Measurements from ENCODE around the gene ADRB2.

The ADRB2 gene

DNA sequence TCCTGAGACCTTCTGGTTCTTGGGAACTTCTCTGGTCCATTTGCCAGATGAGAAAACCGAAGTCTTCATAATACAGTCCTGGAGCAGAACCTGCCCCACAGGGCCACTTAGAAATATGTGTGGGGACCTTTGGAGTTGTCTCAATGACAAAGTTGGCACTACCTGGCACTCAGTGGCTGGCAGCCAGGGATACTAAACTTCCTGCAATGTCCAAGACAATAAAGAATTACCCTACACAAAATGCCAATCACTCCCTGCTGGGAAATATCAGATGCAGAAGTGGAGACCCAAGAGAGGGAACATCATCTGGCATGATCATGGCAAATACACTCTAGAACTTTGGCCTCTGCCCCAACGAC lies 29.6 kb downstream of the ADRB2 start:
- no peak for DNase-seq

DNA sequence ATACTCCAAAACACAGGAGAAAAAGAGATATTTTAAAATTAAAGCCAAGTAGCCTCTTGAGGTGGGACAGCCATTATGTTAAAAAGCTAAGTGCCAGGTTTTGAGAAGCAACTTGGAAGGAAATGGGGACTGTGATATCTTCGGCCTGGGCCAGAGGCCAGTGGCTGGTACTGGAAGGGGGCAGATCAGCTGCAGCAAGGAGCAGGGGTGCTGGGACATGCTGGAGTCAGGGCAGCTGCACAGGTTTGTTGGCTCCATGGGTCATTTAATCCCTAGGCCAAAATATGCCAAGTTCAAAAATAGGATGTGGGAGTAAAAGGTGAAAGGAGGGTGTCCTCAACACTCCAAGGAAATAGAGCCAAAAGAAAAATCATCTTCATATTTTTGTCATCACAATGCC lies 30.0 kb downstream of the ADRB2 start:
- DNase-seq = no peak

DNA sequence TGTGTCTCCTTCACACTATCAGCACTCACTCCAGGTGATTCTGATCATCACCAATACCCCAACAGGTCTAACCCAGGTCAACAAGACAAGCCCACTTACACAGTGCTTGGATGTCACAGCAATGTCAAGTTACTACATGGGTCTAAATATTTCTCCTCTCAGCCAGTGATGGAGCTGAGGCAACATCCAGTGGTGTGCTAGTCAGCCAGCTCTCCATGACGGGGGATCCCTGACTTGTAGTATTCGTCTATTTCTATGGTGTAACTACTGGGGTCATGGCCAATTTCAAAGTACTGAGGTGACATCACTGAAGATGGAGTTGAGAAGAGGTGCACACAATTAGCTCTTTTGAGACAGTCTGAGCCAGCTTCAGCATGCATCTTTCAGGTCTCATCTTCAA lies 31.1 kb downstream of the ADRB2 start:
- no peak for DNase-seq

DNA sequence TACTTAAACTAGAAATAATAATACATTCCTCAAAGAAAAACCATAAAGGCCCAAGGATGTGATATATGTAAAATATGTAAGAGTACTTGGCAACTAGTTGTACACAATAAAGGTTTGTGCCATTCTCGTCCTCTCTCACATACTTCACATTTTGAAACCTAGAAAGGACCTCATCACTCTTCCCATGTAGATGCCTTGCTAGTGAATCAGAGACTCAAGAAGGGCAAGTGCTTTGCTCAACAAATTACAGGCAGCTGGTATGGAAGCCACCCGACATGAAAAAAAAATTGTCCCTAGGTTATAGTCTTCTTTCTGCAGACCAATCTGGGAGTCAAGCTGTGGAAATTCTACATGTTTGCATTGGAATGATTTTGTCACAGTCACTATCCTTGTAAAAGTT lies 31.7 kb downstream of the ADRB2 start:
- DNase-seq = no peak

DNA sequence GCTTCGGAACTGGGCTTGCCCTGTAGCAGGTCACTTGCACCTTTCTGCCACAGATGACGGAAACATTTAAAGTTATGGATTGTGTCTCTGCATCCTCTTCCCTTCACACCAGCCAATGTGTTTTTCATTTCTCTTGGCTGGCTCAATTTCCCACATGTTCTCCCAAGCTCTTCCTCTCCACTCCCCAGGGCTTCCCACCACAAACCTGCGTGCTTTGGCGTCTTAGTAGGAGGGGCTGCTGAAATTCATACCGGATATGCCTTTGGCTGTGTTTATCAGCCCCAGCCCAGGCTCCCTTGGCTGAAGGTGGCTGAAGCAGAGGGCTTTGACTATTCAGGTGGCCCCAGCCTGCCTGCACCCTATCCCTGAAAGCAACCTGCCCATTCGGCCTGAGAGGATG lies 32.1 kb downstream of the ADRB2 start:
- DNase-seq = no peak

DNA sequence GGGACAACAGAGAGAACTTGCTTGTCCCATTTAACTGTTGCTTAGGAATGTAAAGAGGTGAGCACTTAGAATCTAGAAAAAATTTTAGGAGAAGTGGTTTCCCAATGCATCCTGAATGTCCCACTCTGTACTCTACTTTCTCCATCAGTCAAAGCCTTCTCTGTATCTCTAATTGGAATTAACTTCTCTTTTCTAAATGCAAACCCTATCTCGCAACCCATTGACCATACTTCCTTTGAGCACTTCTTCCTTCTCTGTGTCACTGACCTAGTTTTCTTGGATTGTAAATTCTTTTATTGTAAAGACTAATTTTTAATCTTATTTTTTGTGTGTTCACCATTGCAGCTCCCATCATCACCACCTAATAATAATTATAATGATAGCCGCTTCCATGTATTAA lies 33.3 kb downstream of the ADRB2 start:
- peak in 2 of 3 donors; percentile 21 to 41 for DNase-seq

DNA sequence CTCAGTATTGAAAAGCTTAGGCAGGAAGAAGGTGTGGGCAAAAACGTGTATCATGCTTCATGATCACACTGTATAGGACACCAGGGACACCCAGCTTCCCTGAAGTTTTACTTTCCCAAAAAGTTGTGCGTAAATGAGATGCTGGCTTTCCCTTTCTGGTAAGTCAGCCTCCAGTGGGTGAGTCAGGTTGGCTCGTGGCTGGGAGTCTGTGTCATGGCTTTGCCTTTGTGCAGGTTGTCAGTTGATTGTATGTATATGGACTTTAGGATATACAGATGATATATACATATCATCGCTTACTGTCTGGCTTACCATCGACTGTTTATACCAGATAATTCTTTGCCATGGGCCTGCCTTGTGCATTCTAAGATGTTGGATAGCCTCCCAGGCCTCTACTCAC lies 34.2 kb downstream of the ADRB2 start:
- no peak for DNase-seq

DNA sequence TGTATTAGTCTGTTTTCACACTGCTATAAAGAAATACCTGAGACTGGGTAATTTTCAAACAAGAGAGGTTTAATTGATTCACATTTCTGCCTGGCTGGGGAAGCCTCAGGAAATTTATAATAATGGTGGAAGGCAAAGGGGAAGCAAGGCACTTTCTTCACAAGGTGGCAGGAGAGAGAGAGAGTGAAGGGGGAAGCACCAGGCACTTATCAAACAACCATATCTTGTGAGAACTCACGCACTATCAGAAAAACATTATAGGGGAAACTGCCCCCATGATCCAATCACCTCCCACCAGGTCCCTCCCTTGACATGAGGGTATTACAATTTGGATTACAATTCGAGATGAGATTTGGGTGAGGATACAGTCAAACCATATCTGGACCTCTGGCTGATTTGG lies 34.7 kb downstream of the ADRB2 start:
- DNase-seq = no peak

DNA sequence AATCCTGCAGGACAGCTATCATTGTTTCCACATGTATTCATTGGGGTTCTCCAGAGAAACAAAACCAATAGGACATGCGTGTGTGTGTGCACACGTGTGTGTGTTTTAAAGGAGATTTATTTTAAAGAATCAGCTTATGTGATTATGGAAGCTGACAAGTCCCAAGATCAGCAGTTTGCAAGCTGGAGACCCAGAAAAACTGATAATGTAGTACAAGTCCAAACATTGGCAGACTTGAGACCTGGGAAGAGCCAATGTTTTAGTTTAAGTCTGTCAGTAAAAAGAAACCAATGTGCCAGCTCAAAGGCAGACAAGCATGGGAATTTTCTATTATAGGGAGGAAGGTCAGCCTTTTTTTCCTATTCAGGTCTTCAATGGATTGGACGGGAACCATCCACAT lies 35.3 kb downstream of the ADRB2 start:
- DNase-seq = no peak

DNA sequence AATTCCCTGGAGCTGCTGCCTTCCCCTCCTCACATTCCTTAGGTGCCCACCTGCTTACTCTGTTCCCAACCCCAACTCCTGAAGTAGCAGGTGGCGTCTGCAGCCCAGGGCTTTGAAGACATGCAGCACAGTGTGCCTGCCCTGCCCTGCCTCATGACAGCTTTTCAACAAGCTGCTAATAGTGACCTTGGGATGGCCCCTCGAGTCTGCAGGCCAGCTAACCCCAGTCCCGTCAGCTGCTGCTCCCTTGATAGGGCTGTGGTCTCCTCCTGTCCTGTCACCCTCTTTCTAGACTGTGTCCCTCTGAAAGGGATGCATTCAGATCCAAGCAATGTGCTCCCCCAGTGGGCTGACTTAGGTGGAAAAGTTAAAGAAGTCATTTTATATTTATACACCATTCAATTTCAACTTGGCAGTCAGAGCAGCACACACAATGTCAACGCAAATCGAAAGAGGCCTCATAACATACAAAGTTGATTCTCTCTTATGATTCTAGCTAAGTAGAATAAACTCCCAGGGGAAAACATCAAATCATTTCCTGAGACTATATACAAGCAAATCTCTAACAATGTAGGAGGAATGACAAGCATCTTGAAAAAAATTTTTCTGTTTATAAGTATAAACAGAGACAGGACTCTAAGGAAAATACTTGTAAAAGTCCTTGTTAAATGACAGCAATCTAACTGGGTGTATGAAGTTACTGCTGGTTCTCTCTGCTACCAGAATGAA lies 37.9 kb downstream of the ADRB2 start:
- no peak for DNase-seq

DNA sequence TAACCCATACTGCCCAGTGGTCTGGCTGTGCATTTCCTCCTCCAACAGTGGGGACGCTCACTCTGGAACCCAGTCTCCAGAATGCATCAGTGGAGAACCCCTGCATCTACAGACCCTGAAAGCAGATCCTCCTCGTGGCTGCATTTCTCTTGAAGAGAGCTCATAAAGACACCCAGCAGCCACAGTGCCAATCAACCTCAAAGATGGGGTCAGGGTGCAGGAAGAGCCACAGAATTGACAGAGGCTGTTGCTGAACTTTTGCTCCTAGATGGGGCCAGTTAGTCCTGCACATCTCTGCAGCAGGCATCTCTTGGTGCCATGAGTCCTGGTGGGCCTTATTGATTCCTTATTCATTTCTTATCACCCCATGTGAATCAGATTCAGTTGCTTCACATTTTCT lies 39.6 kb downstream of the ADRB2 start:
- DNase-seq = no peak

DNA sequence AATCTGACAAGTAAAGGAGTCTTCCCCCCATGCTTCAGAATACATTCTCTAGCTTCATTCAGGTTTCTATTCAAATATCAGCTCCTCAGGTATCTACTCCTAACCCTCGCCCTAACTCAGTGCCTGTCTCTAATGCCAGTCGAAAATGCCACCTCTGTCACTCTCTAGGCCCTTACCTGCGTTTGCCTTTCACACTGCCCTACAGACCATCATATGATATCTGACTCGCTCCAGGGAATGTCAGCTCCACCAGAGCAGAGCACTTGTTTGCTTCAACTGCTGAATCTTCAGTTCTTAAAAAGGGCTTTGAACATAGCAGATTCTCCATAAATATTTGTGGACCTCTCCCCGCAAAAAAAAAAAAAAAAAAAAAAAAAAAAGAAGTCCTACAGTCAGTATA lies 46.7 kb downstream of the ADRB2 start:
- DNase-seq = no peak

DNA sequence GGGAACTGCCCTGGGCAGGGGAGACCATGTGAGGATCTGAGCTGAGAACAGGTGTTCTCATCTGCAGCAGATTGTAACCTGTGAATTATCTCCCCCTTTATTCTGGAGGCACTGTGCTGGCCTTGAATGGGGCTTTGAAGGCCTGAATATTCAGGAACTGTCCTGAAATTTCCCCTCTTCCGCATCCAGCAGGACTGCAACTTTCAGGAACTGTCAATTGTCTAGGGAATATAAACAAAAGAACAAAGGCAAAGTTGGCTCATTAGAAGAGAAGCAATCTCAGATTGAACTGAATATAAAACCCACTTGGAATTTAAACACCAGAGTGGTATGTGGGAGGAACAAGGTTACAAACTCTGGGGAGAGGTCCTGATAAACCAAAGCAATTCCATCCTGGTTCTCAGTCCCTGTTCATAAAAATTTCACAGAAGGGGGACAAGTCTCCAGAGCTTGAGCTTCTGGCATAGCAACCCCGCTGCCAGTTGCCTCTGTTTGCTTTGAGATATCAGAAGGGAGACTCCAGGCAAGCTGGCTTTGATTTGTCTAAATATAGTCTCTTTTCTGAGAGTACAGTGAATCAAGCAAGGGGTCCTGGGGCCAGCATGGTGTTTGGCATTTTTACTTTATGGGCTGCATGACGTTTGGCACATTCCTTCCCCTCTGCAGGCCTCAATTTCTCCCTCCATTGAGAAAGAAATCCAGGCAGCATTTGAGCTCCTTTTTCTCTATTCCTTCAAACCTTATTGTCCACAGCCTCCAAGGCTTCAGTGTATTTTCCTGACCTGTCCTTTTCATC lies 47.5 kb downstream of the ADRB2 start:
- no peak for DNase-seq

DNA sequence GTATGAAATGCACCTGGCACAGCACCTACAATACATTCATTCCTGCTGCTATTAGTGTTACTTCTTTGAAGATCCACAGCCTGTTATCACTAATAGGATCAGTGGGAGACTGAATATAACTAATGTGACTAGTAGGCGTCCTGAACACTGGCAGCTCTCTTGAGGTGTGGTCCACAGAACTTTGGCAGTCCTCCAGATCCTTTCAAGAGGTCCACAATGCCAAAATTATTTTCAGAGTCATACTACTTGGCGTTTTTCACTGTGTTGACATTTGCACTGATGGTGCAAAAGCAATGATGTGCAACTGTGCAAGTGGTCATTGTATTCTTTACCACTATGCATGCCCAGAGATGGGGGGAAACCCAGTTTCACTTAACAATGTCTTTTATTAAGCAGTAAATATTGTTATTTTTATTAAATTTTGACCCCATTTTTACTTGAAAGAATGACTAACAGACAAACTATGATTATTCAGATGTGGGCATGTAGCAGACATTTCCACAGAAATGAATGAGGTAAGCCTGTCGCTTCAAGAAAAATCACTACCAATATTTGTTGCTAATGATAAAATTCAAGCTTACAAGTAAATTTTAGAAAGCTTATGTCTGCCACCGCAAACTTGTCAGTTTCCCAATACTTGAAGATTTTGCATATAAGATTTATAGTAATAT lies 48.9 kb downstream of the ADRB2 start:
- no peak for DNase-seq

DNA sequence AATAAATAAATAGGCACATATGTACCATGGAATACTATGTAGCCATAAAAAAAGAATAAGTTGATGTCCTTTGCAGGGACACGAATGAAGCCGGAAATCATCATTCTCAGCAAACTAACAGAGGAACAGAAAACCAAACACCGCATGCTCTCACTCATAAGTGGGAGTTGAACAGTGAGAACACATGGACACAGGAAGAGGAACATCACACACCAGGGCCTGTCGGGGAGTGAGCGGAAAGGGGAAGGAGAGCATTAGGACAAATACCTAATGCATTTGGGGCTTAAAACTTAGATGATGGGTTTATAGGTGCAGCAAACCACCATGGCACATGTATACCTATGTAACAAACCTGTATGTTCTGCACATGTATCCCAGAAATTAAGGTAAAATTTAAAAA lies 51.0 kb downstream of the ADRB2 start:
- DNase-seq = peak; percentile 50 to 63 (median 55)
